RWPE1 (cell line): ENCODE results near the gene EPHB1.

ENCODE experiments used
- CTCF ChIA-PET: fragments of 350-600 bp; sonication (Branson Sonifier 250); formaldehyde crosslinking; extraction: SDS; loops from one replicate; lab custom pipeline; 2021; lab: Yijun Ruan, JAX
- POLR2A ChIA-PET: fragments of 400-600 bp; formaldehyde crosslinking; extraction: SDS; loops from one replicate; lab custom pipeline; 2020; ENCODE audit warnings: antibody characterized with exemption; ENCODE audit not compliant: low non-redundant PET; lab: Yijun Ruan, JAX
- DNase-seq: peaks from one replicate; pipeline ENCODE4 v3.0.0; 2012; ENCODE audit warnings: low spot score
- H3K27ac ChIP-seq: fragments of 450-650 bp; 2 replicates; pipeline ENCODE4 v1.5.1; 2017
- TF ChIP-seq, protein P1 (sequence below): fragments of 450-650 bp; conservative IDR thresholded peaks from 2 replicates; pipeline ENCODE4 v1.5.1; 2017; ENCODE audit warnings: low read depth, mild to moderate bottlenecking

The EPHB1 gene

DNA sequence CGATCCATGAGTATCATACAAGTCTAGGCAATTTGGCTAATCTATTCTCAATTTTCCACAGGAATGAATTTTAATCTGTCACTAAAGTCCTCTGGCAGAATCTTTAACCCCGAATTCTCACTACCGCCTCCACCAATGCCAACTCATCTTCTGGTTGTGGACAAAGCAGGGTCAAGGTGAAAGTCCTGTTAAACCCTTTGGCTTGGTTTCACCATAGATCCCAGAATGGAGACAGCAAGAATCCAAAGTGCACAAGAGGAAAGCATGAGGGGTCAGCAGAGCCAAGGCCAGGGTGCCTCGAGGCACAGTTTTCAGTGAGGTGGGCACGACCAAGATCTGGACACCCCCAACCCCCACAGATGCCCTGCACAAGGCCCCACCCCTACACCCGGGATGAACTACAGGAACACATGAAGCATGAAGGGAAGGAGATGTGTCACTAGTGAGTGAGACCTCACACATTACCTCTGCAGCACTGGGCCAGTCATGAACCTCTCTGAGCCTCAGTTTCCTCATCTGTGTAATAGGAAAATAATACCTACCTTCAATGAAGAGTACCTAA is 466.2 kb downstream of the EPHB1 start:
- H3K27ac ChIP-seq: no peak overlapping the region
- ChIA-PET CTCF (no interaction called here), POLR2A (no interaction called here)
- TF ChIP-seq, protein P1, sequence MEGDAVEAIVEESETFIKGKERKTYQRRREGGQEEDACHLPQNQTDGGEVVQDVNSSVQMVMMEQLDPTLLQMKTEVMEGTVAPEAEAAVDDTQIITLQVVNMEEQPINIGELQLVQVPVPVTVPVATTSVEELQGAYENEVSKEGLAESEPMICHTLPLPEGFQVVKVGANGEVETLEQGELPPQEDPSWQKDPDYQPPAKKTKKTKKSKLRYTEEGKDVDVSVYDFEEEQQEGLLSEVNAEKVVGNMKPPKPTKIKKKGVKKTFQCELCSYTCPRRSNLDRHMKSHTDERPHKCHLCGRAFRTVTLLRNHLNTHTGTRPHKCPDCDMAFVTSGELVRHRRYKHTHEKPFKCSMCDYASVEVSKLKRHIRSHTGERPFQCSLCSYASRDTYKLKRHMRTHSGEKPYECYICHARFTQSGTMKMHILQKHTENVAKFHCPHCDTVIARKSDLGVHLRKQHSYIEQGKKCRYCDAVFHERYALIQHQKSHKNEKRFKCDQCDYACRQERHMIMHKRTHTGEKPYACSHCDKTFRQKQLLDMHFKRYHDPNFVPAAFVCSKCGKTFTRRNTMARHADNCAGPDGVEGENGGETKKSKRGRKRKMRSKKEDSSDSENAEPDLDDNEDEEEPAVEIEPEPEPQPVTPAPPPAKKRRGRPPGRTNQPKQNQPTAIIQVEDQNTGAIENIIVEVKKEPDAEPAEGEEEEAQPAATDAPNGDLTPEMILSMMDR: no peak
- no peak for DNase-seq

DNA sequence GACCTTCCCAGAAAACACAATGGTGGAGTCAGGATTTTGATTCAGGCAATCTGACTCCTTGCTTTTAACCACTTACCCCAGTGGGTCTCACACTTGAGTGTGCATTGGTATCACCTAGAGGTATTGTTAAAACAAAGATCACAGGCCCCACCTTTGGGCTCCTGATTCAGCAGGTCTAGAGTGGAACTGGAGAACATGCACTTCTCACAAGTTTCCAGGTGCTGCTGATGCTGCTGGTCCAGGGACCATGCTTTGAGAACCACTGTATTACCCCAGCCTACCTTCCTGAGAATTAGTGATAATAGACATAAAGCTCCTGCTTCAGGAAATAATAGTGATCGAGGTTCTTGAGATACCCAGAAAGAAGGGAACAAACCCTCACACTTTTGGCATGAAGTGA is 466.9 kb downstream of the EPHB1 start:
- ChIA-PET POLR2A (no interaction called here), CTCF (no interaction called here)
- TF ChIP-seq, protein P1: no peak
- no peak for DNase-seq
- H3K27ac ChIP-seq: no peak overlapping the region

- ChIA-PET POLR2A (no interaction called here), CTCF (no interaction called here)
- TF ChIP-seq, protein P1: no peak
- no peak overlapping the region for H3K27ac ChIP-seq
- DNase-seq: no peak
Measured at GRCh38 chr3:135262441-135262840, 467.4 kb downstream of the EPHB1 start.

DNA sequence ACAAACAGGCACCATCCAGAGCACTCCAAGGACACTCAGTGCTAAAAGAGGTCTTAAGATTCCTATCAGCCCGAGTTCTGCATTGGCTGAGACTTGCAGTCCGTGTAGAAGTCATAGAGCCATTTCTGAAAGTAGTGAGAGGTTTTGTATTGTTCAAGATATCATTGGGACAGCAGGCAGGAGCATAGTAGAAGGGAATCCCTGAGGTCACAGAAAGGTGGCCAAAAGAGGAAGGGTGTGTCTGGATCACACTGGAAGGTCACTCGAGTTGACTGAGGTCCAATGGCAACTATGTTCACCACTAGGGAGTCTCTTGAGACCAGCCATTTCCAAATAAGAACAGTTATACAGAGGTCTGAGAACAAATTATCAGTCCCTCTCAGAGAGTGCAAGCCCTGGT is 468.3 kb downstream of the EPHB1 start:
- DNase-seq: no peak
- POLR2A ChIA-PET: no interaction called here
- H3K27ac ChIP-seq: no peak overlapping the region
- CTCF ChIA-PET: no interaction called here
- TF ChIP-seq, protein P1: no peak

GRCh38 chr3:135267487-135267886 is 472.4 kb downstream of the EPHB1 start:
- CTCF ChIA-PET: no interaction called here
- POLR2A ChIA-PET: no interaction called here
- H3K27ac ChIP-seq: no peak overlapping the region
- DNase-seq: no peak
- TF ChIP-seq, protein P1: no peak

GRCh38 chr3:135268941-135269532 is 474.0 kb downstream of the EPHB1 start:
- ChIA-PET POLR2A (no interaction called here), CTCF (no interaction called here)
- DNase-seq: no peak
- TF ChIP-seq, protein P1: no peak
- no peak overlapping the region for H3K27ac ChIP-seq
